ENCODE data around the gene ICE2.

ICE2 gene

GRCh38 chr15:60387321-60387720 is 91.6 kb downstream of the ICE2 start:
- Histone ChIP-seq H3K79me2 (ENCODE audit: control insufficient read depth, insufficient read depth, low read length, unreplicated experiment) (peaks cover 98% of the 10 kb centered on the region), H3K4me3 (ENCODE audit: low read depth, low read length) (peak overlapping the region; percentile 34), H3K36me3 (ENCODE audit: insufficient read depth, low read length) (peaks cover 64% of the 10 kb centered on the region), H3K4me1 (ENCODE audit: control insufficient read depth, insufficient read depth, low read length, unreplicated experiment) (peaks cover 86% of the 10 kb centered on the region), H3K27me3 (ENCODE audit: insufficient read depth, low read length) (no peaks in the 10 kb centered on the region), H2AFZ (ENCODE audit: low read length, unreplicated experiment) (no peak overlapping the region), H3K27ac (ENCODE audit: low read depth, low read length) (peak overlapping the region; percentile 56)

GRCh38 chr15:60386615-60387014 is 92.3 kb downstream of the ICE2 start:
- H3K4me1 ChIP-seq (ENCODE audit: control insufficient read depth, insufficient read depth, low read length, unreplicated experiment): peaks cover 86% of the 10 kb centered on the region

GRCh38 chr15:60385620-60386552 is 93.1 kb downstream of the ICE2 start:
- Histone ChIP-seq H3K4me3 (ENCODE audit: low read depth, low read length) (peak overlapping the region; percentile 34), H3K27ac (ENCODE audit: low read depth, low read length) (peak overlapping the region; percentile 56), H3K4me1 (ENCODE audit: control insufficient read depth, insufficient read depth, low read length, unreplicated experiment) (peaks cover 87% of the 10 kb centered on the region), H3K79me2 (ENCODE audit: control insufficient read depth, insufficient read depth, low read length, unreplicated experiment) (peaks cover 97% of the 10 kb centered on the region), H3K36me3 (ENCODE audit: insufficient read depth, low read length) (peaks cover 70% of the 10 kb centered on the region), H3K27me3 (ENCODE audit: insufficient read depth, low read length) (no peaks in the 10 kb centered on the region), H2AFZ (ENCODE audit: low read length, unreplicated experiment) (no peak overlapping the region)

More at GRCh38 chr15:60386615-60387014, 92.3 kb downstream of the ICE2 start:
- Histone ChIP-seq H3K4me3 (ENCODE audit: low read depth, low read length) (peak overlapping the region; percentile 34), H2AFZ (ENCODE audit: low read length, unreplicated experiment) (no peak overlapping the region), H3K36me3 (ENCODE audit: insufficient read depth, low read length) (peaks cover 64% of the 10 kb centered on the region), H3K79me2 (ENCODE audit: control insufficient read depth, insufficient read depth, low read length, unreplicated experiment) (peaks cover 97% of the 10 kb centered on the region), H3K27me3 (ENCODE audit: insufficient read depth, low read length) (no peaks in the 10 kb centered on the region), H3K27ac (ENCODE audit: low read depth, low read length) (peak overlapping the region; percentile 56)

- Histone ChIP-seq H3K4me1 (ENCODE audit: control insufficient read depth, insufficient read depth, low read length, unreplicated experiment) (peaks cover 86% of the 10 kb centered on the region), H3K27ac (ENCODE audit: low read depth, low read length) (peak overlapping the region; percentile 98), H3K79me2 (ENCODE audit: control insufficient read depth, insufficient read depth, low read length, unreplicated experiment) (peaks cover 94% of the 10 kb centered on the region), H3K4me3 (ENCODE audit: low read depth, low read length) (peak overlapping the region; percentile 22), H2AFZ (ENCODE audit: low read length, unreplicated experiment) (no peak overlapping the region), H3K36me3 (ENCODE audit: insufficient read depth, low read length) (peaks cover 68% of the 10 kb centered on the region), H3K27me3 (ENCODE audit: insufficient read depth, low read length) (no peaks in the 10 kb centered on the region)
Measured at GRCh38 chr15:60384526-60385126, 94.3 kb downstream of the ICE2 start.

GRCh38 chr15:60384053-60384452 is 94.9 kb downstream of the ICE2 start:
- Histone ChIP-seq H3K4me1 (ENCODE audit: control insufficient read depth, insufficient read depth, low read length, unreplicated experiment) (peaks cover 86% of the 10 kb centered on the region), H3K27ac (ENCODE audit: low read depth, low read length) (peak overlapping the region; percentile 98), H3K79me2 (ENCODE audit: control insufficient read depth, insufficient read depth, low read length, unreplicated experiment) (peaks cover 93% of the 10 kb centered on the region), H2AFZ (ENCODE audit: low read length, unreplicated experiment) (no peak overlapping the region), H3K36me3 (ENCODE audit: insufficient read depth, low read length) (peaks cover 69% of the 10 kb centered on the region), H3K4me3 (ENCODE audit: low read depth, low read length) (peak overlapping the region; percentile 22), H3K27me3 (ENCODE audit: insufficient read depth, low read length) (no peaks in the 10 kb centered on the region)

- Histone ChIP-seq H3K4me3 (ENCODE audit: low read depth, low read length) (no peak overlapping the region), H3K27me3 (ENCODE audit: insufficient read depth, low read length) (no peaks in the 10 kb centered on the region), H3K27ac (ENCODE audit: low read depth, low read length) (peak overlapping the region; percentile 98), H3K79me2 (ENCODE audit: control insufficient read depth, insufficient read depth, low read length, unreplicated experiment) (peaks cover 89% of the 10 kb centered on the region), H3K4me1 (ENCODE audit: control insufficient read depth, insufficient read depth, low read length, unreplicated experiment) (peaks cover 91% of the 10 kb centered on the region), H2AFZ (ENCODE audit: low read length, unreplicated experiment) (no peak overlapping the region), H3K36me3 (ENCODE audit: insufficient read depth, low read length) (peaks cover 69% of the 10 kb centered on the region)
Measured at GRCh38 chr15:60382773-60383674, 95.9 kb downstream of the ICE2 start.

GRCh38 chr15:60381148-60381788 is 97.7 kb downstream of the ICE2 start:
- peak overlapping the region; percentile 98 for H3K27ac ChIP-seq (ENCODE audit: low read depth, low read length)
- peak overlapping the region; percentile 40; the same call in 1 of the 2 replicates for H3K4me3 ChIP-seq (ENCODE audit: low read depth, low read length)
- H3K27me3 ChIP-seq (ENCODE audit: insufficient read depth, low read length): no peaks in the 10 kb centered on the region
- no peak overlapping the region for H2AFZ ChIP-seq (ENCODE audit: low read length, unreplicated experiment)
- H3K36me3 ChIP-seq (ENCODE audit: insufficient read depth, low read length): peaks cover 69% of the 10 kb centered on the region
- peaks cover 88% of the 10 kb centered on the region for H3K79me2 ChIP-seq (ENCODE audit: control insufficient read depth, insufficient read depth, low read length, unreplicated experiment)
- H3K4me1 ChIP-seq (ENCODE audit: control insufficient read depth, insufficient read depth, low read length, unreplicated experiment): peaks cover 93% of the 10 kb centered on the region

GRCh38 chr15:60379525-60380274 is 99.2 kb downstream of the ICE2 start:
- H3K36me3 ChIP-seq (ENCODE audit: insufficient read depth, low read length): peaks cover 69% of the 10 kb centered on the region
- no peaks in the 10 kb centered on the region for H3K27me3 ChIP-seq (ENCODE audit: insufficient read depth, low read length)
- peaks cover 86% of the 10 kb centered on the region for H3K79me2 ChIP-seq (ENCODE audit: control insufficient read depth, insufficient read depth, low read length, unreplicated experiment)
- peaks cover 95% of the 10 kb centered on the region for H3K4me1 ChIP-seq (ENCODE audit: control insufficient read depth, insufficient read depth, low read length, unreplicated experiment)
- H3K27ac ChIP-seq (ENCODE audit: low read depth, low read length): peak overlapping the region; percentile 98
- H3K4me3 ChIP-seq (ENCODE audit: low read depth, low read length): peak overlapping the region; percentile 26; the same call in 1 of the 2 replicates
- no peak overlapping the region for H2AFZ ChIP-seq (ENCODE audit: low read length, unreplicated experiment)

- Histone ChIP-seq H2AFZ (ENCODE audit: low read length, unreplicated experiment) (no peak overlapping the region), H3K4me3 (ENCODE audit: low read depth, low read length) (peak overlapping the region; percentile 26; the same call in 1 of the 2 replicates), H3K36me3 (ENCODE audit: insufficient read depth, low read length) (peaks cover 67% of the 10 kb centered on the region), H3K4me1 (ENCODE audit: control insufficient read depth, insufficient read depth, low read length, unreplicated experiment) (peaks cover 94% of the 10 kb centered on the region), H3K27ac (ENCODE audit: low read depth, low read length) (peak overlapping the region; percentile 98), H3K79me2 (ENCODE audit: control insufficient read depth, insufficient read depth, low read length, unreplicated experiment) (peaks cover 84% of the 10 kb centered on the region), H3K27me3 (ENCODE audit: insufficient read depth, low read length) (no peaks in the 10 kb centered on the region)
Measured at GRCh38 chr15:60379185-60379524, 99.8 kb downstream of the ICE2 start.

Measured in ACC112 (cell line).